T-helper 17 cell (primary cell): ENCODE data around the gene PRDM9. TPM values are rescaled to one million over a fixed set of nuclear protein-coding genes. Genes with fewer than 3 reads are reported as not detected.
"Not testable (repeated sequence)": the region's sequence is repeated elsewhere in the genome, so short reads cannot be mapped to it uniquely, and the experiment has no call there.

ENCODE experiments used
- ATAC-seq: fragments of 150-1000 bp; cut with Tn5 transposase; 2 replicates; pipeline ENCODE4 v1.10.0; 2021; ENCODE audit warnings: mild to moderate bottlenecking, moderate library complexity
- DNase-seq, 3 donors: peaks; one replicate each; pipeline versions ENCODE4 v3.0.0 to v3.0.0-alpha.2; 2020 to 2021
- H3K9me3 ChIP-seq: one replicate; pipeline ENCODE4 v1.7.0; 2013; ENCODE audit warnings: low read length, mild to moderate bottlenecking; ENCODE audit not compliant: control insufficient read depth, poor library complexity, severe bottlenecking
- H3K27ac Mint-ChIP-seq: one replicate; pipeline ENCODE4 v1.8.0; 2022; ENCODE audit warnings: mild to moderate bottlenecking, moderate library complexity, mixed read lengths
- H3K27me3 Mint-ChIP-seq: one replicate; pipeline ENCODE4 v1.8.0; 2022; ENCODE audit warnings: mixed read lengths
- H3K36me3 Mint-ChIP-seq: one replicate; pipeline ENCODE4 v1.8.0; 2022; ENCODE audit warnings: low read depth, mixed read lengths
- H3K4me1 Mint-ChIP-seq: one replicate; pipeline ENCODE4 v1.8.0; 2022; ENCODE audit warnings: mild to moderate bottlenecking, mixed read lengths
- H3K4me3 Mint-ChIP-seq: one replicate; pipeline ENCODE4 v1.8.0; 2022; ENCODE audit warnings: mild to moderate bottlenecking, moderate library complexity, mixed read lengths
- total RNA-seq, 4 donors: library from RNA in 2 of 4; stranded (reverse) in 2 of 4; gene quantifications; one replicate each; pipeline ENCODE4 v1.2.3 and lab custom pipeline; 2022 to 2026

PRDM9 gene
- total RNA-seq: not detected
- total RNA-seq (lab: John Stamatoyannopoulos, UW): 0 reads per million in 2 donors

DNA sequence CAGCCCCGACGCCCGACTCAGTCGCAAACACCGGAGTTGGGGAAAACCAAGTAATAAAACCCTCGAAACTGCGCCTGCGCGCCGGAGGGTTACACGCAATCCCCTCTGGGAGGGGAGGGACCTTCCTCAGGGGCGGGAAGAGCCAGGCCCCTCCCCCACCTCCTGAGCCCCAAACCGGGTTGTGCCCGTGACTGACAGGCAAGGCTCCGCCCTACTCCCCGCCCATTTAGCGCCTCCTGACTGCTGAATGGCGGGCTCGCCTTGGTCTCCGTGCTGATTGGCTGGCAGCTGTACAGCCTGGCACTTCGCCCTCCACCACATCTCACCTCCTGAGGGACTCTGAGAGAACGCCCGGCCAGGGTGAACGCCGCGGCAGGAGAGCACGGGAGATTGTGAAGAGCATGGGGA lies at the start of gene PRDM9:
Gene PRDM9, plus strand, starts transcription at position 332 of the 408 bp plus-strand sequence. CDS start 1,425 bp downstream, outside the sequence.
- H3K27ac Mint-ChIP-seq: no peak within 1 kb of the TSS
- H3K27me3 Mint-ChIP-seq: no peaks in the 10 kb centered on the region
- no peaks in the 10 kb centered on the region for H3K36me3 Mint-ChIP-seq
- H3K4me1 Mint-ChIP-seq: no peaks in the 10 kb centered on the region
- DNase-seq: no peak
- H3K9me3 ChIP-seq: no peaks in the 10 kb centered on the region
- H3K4me3 Mint-ChIP-seq: no peak within 1 kb of the TSS
- ATAC-seq: peak; percentile 62

DNA sequence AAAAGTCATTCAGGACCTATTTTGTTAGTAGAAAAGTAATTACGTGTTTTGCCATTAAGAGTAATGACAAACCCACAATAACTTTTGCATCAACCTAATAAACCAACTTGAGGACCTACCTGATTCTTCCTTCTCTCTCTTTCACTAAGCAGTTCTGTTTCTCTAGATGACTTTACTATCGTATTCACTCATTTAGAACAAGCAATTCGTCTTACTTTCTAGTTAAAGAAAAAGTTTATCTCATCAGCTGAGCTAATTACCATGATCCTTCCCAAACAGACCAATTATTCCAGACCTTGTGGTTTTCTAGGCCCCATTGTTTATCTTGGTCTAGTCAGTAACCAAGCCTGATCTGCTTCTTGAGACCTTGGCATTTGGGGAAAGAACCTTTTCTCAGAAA lies 49.6 kb upstream of the PRDM9 start:
- DNase-seq (no peak), ATAC-seq (no peak)
- H3K27me3 Mint-ChIP-seq: no peaks in the 10 kb centered on the region
- H3K4me3 Mint-ChIP-seq: no peak overlapping the region
- H3K27ac Mint-ChIP-seq: no peak overlapping the region
- no peaks in the 10 kb centered on the region for H3K4me1 Mint-ChIP-seq
- no peaks in the 10 kb centered on the region for H3K36me3 Mint-ChIP-seq
- no peaks in the 10 kb centered on the region for H3K9me3 ChIP-seq

DNA sequence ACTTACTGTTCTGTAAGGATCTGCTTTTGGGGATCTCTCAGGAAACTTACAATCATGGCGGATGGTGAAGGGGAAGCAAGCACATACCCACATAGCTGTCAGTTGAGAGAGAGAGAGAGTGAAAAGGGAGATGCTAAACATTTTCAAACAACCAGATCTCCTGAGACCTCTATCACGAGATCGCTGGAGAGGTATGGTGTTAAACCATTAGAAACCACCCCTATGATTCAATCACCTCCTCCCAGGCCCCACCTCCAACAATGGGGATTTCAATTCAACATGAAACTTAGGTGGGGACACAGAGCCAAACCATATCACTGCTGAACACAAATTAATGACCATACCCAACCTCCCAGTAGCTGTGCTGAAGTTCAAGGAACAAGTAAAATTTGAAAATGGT lies 48.2 kb upstream of the PRDM9 start:
- Mint-ChIP-seq H3K27me3 (no peaks in the 10 kb centered on the region), H3K4me1 (no peaks in the 10 kb centered on the region), H3K27ac (no peak overlapping the region), H3K4me3 (no peak overlapping the region), H3K36me3 (no peaks in the 10 kb centered on the region)
- ATAC-seq (no peak), DNase-seq (no peak)
- H3K9me3 ChIP-seq: no peaks in the 10 kb centered on the region

- Mint-ChIP-seq H3K27ac (no peak overlapping the region), H3K27me3 (no peaks in the 10 kb centered on the region), H3K4me1 (no peaks in the 10 kb centered on the region), H3K4me3 (no peak overlapping the region), H3K36me3 (no peaks in the 10 kb centered on the region)
- ATAC-seq (no peak), DNase-seq (no peak)
- peaks cover 2% of the 10 kb centered on the region for H3K9me3 ChIP-seq
Observed at GRCh38 chr5:23461576-23461975, 45.8 kb upstream of the PRDM9 start.

DNA sequence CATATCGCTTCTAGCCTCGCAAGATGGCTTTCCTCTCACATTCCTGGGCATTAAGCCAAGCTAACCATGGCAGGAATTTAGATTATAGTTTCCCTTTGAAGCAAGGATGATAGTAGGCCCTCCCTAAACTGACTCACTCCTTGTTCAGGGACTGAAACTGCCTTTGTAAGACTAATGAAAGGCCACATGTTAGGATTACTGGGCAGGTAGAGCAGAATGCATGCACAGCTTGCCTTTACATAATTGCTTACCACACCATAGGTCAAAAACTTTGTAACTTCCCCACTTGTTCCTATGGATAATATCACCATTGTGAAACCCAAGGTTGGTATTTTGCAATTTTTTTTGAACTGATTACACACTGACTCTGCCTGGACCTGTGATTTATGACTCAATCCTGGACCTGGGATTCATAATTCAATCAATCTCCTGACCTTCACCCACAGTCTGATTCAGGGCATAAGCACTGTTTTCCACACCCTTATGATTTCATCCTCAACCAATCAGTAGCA lies 41.0 kb upstream of the PRDM9 start:
- Mint-ChIP-seq H3K36me3 (no peaks in the 10 kb centered on the region), H3K27me3 (no peaks in the 10 kb centered on the region), H3K27ac (no peak overlapping the region), H3K4me1 (no peaks in the 10 kb centered on the region), H3K4me3 (no peak overlapping the region)
- DNase-seq (no peak), ATAC-seq (no peak)
- H3K9me3 ChIP-seq: peaks cover 2% of the 10 kb centered on the region

DNA sequence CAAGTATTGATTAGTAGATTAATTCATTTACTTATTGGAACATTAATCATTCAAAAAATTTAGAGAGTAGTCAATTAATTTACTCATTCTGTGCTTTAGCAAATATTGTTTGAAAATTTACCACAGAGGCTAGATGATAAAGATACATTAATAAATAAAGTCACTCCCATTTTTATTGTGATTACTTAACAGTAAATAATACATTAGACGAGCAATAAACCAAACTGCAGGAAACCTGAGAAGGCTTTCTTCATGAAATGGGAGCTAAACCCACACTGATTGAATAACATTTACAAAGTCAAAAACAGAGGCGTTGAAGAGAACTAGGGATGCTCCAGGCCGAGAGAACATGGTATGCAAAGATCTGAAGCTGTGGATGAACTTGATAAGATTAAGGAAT lies 38.8 kb upstream of the PRDM9 start:
- no peak for ATAC-seq
- Mint-ChIP-seq H3K27ac (no peak overlapping the region), H3K4me1 (no peaks in the 10 kb centered on the region), H3K4me3 (no peak overlapping the region), H3K36me3 (no peaks in the 10 kb centered on the region), H3K27me3 (no peaks in the 10 kb centered on the region)
- H3K9me3 ChIP-seq: peaks cover 2% of the 10 kb centered on the region
- DNase-seq: no peak

GRCh38 chr5:23473915-23474314 lies 33.5 kb upstream of the PRDM9 start:
- no peaks in the 10 kb centered on the region for H3K9me3 ChIP-seq
- no peak overlapping the region for H3K27ac Mint-ChIP-seq
- no peaks in the 10 kb centered on the region for H3K4me1 Mint-ChIP-seq
- H3K4me3 Mint-ChIP-seq: no peak overlapping the region
- DNase-seq (no peak), ATAC-seq (no peak)
- no peaks in the 10 kb centered on the region for H3K36me3 Mint-ChIP-seq
- no peaks in the 10 kb centered on the region for H3K27me3 Mint-ChIP-seq

GRCh38 chr5:23474315-23474714 lies 33.1 kb upstream of the PRDM9 start:
- Mint-ChIP-seq H3K27ac (no peak overlapping the region), H3K36me3 (no peaks in the 10 kb centered on the region), H3K4me1 (no peaks in the 10 kb centered on the region), H3K27me3 (no peaks in the 10 kb centered on the region), H3K4me3 (no peak overlapping the region)
- no peak for DNase-seq
- ATAC-seq: no peak
- no peaks in the 10 kb centered on the region for H3K9me3 ChIP-seq

DNA sequence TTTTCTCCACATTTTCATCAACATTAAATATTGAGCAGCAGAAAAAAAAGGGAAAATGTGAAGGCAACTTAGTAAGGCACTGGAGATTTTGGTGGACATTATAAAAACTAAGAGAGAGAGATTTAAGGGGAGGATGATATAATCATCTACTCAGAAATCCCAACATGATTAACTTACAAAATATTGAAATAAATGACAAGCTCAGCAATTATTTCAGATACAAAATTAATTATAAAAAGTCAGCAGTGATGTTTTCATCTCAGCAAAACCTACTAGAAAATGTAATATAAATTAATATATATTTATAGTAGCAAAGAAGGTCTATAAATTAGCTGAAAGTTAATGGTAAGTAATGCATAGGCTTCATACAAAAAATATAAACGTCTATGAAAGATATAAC lies 30.8 kb upstream of the PRDM9 start:
- no peaks in the 10 kb centered on the region for H3K9me3 ChIP-seq
- H3K4me3 Mint-ChIP-seq: no peak overlapping the region
- DNase-seq: no peak
- no peaks in the 10 kb centered on the region for H3K4me1 Mint-ChIP-seq
- ATAC-seq: no peak
- no peaks in the 10 kb centered on the region for H3K27me3 Mint-ChIP-seq
- H3K36me3 Mint-ChIP-seq: no peaks in the 10 kb centered on the region
- no peak overlapping the region for H3K27ac Mint-ChIP-seq

GRCh38 chr5:23482642-23483041 lies 24.8 kb upstream of the PRDM9 start:
- Mint-ChIP-seq H3K4me1 (no peaks in the 10 kb centered on the region), H3K27ac (no peak overlapping the region), H3K27me3 (no peaks in the 10 kb centered on the region), H3K4me3 (no peak overlapping the region), H3K36me3 (no peaks in the 10 kb centered on the region)
- ATAC-seq: no peak
- DNase-seq: no peak
- H3K9me3 ChIP-seq: no peaks in the 10 kb centered on the region

DNA sequence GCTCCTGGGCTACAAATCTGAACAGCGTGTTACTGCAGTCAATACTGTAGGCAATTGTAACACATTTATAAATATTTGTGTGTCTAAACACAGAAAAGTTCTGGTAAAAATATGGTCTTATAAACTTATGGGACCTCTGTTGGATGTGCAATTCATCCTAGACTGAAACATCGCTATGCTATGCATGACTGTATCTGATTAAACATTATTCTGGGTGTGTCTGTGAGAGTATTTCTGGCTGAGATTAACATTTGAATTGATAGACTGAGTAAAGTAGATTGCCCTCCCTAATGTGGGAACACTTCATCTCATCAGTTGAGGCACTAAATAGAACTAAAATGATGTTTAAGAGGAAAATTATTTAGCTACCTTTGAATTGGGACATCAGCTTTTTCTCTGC lies 24.3 kb upstream of the PRDM9 start:
- Mint-ChIP-seq H3K4me3 (no peak overlapping the region), H3K27ac (no peak overlapping the region), H3K36me3 (no peaks in the 10 kb centered on the region), H3K27me3 (no peaks in the 10 kb centered on the region), H3K4me1 (no peaks in the 10 kb centered on the region)
- no peaks in the 10 kb centered on the region for H3K9me3 ChIP-seq
- ATAC-seq (no peak), DNase-seq (no peak)

DNA sequence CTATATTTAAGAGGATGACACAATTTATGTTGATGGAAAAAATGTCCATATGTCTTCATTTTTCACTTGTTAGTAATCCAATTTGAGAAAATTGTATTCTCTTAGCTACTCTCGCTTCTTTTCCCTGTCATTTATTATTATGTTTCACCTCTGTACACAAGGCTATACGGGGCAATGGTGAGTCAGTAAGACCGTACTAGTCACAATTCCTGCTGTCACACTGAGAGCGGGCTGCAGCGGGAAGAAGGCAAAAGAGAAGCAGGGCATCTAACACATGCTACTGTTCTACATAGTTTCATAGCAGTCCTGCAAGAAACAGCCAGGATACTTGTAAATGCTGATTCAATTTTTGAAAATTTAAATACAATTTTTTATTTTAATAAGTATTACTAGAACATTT lies 23.3 kb upstream of the PRDM9 start:
- Mint-ChIP-seq H3K27ac (no peak overlapping the region), H3K27me3 (no peaks in the 10 kb centered on the region), H3K4me3 (no peak overlapping the region), H3K36me3 (no peaks in the 10 kb centered on the region), H3K4me1 (no peaks in the 10 kb centered on the region)
- no peaks in the 10 kb centered on the region for H3K9me3 ChIP-seq
- DNase-seq: no peak
- no peak for ATAC-seq

DNA sequence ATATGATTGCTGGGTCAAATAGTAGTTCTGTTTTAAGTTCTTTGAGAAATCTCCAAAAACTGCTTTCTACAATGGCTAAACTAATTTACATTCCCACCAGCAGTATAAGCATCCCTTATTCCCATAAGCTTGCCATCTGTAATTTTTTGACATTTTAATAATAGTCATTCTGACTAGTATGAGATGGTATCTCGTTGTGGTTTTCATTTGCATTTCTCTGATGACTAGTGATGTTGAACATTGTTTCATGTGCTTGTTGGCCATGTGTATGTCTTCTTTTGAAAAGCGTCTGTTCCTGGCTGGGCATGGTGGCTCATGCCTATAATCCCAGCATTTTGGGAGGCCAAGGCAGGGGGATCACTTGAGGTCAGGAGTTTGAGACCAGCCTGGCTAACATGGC lies 21.2 kb upstream of the PRDM9 start:
- H3K4me1 Mint-ChIP-seq, H3K27me3 Mint-ChIP-seq, ATAC-seq, H3K36me3 Mint-ChIP-seq, H3K9me3 ChIP-seq, H3K4me3 Mint-ChIP-seq, H3K27ac Mint-ChIP-seq, DNase-seq: not testable (repeated sequence)

GRCh38 chr5:23490993-23491392 lies 16.4 kb upstream of the PRDM9 start:
- no peaks in the 10 kb centered on the region for H3K27me3 Mint-ChIP-seq
- no peaks in the 10 kb centered on the region for H3K36me3 Mint-ChIP-seq
- DNase-seq: no peak
- H3K4me3 Mint-ChIP-seq: no peak overlapping the region
- H3K9me3 ChIP-seq: peaks cover 2% of the 10 kb centered on the region
- ATAC-seq: no peak
- no peak overlapping the region for H3K27ac Mint-ChIP-seq
- H3K4me1 Mint-ChIP-seq: no peaks in the 10 kb centered on the region
